B cell (primary cell): Measurements from ENCODE around the gene DDX20. TPM values are rescaled to one million over a fixed set of nuclear protein-coding genes. Genes with fewer than 3 reads are reported as not detected.
A peak's percentile ranks its signal among the peaks of the same experiment; 100 is the strongest.

Experiments used
- ATAC-seq: fragments of 200-7000 bp; cut with Tn5 transposase; one replicate; pipeline ENCODE4 v1.10.0; 2021; ENCODE audit warnings: low read depth, mild to moderate bottlenecking, moderate number of reproducible peaks, moderate library complexity
- CTCF ChIA-PET: fragments of 350-600 bp; sonication (Branson Sonifier 250); formaldehyde crosslinking; loops from one replicate; lab custom pipeline; 2021; ENCODE audit warnings: antibody characterized with exemption, inconsistent platforms; lab: Charles Lee
- POLR2A ChIA-PET: fragments of 350-600 bp; sonication (Branson Sonifier 250); formaldehyde crosslinking; loops from one replicate; lab custom pipeline; 2021; ENCODE audit warnings: antibody characterized with exemption; lab: Charles Lee
- DNase-seq: peaks from one replicate; pipeline ENCODE4 v3.0.0; 2013
- H2AFZ ChIP-seq: 2 replicates; pipeline ENCODE4 v1.6.1; 2012; ENCODE audit warnings: mild to moderate bottlenecking, low read depth, low read length; ENCODE audit not compliant: insufficient read depth, poor library complexity, severe bottlenecking
- H3K27ac ChIP-seq, 2 donors: 1 replicate in 1 of 2; 2 replicates in 1 of 2; pipeline ENCODE4 v1.5.1; 2012 to 2013; ENCODE audit warnings: low read length in 2 of 2, mild to moderate bottlenecking in 2 of 2, moderate library complexity in 1 of 2
- H3K27me3 ChIP-seq, 4 experiments: fragments of 200-600 bp in 1 of 4; sonication (generic) in 1 of 4; replicated peaks in 1 of 4; 1 replicate in 2 of 4; 2 replicates in 2 of 4; pipeline versions ENCODE4 v1.6.1 to v1.7.0; 2013 to 2016; ENCODE audit warnings: low read length in 3 of 4, mild to moderate bottlenecking in 2 of 4, mixed read lengths in 1 of 4, moderate library complexity in 1 of 4; ENCODE audit not compliant: insufficient read depth in 4 of 4, control insufficient read depth in 3 of 4; ENCODE audit errors: control extremely low read depth in 1 of 4
- H3K36me3 ChIP-seq, 2 experiments: replicated peaks in 1 of 2; 1 replicate in 1 of 2; 2 replicates in 1 of 2; pipeline versions ENCODE4 v1.6.1 to v1.7.1; 2013; ENCODE audit warnings: low read length in 1 of 2; ENCODE audit not compliant: insufficient read depth in 2 of 2, control insufficient read depth in 1 of 2; ENCODE audit errors: control extremely low read depth in 1 of 2, extremely low read depth in 1 of 2
- H3K4me1 ChIP-seq, 2 donors: fragments of 200-600 bp in 1 of 2; sonication (generic) in 1 of 2; 1 replicate in 1 of 2; 2 replicates in 1 of 2; pipeline versions ENCODE4 v1.5.1 to v1.6.1; 2013 to 2017; ENCODE audit warnings: low read length in 2 of 2; ENCODE audit not compliant: control insufficient read depth in 2 of 2, insufficient read depth in 2 of 2
- H3K4me2 ChIP-seq: replicated peaks from 2 replicates; pipeline ENCODE3; 2012; ENCODE audit warnings: mild to moderate bottlenecking, low read depth, low read length; ENCODE audit not compliant: poor library complexity, severe bottlenecking
- H3K4me3 ChIP-seq, 5 experiments: fragments of 200-600 bp in 1 of 5; sonication (generic) in 1 of 5; 1 replicate in 3 of 5; 2 replicates in 2 of 5; pipeline versions ENCODE4 v1.5.1 to v1.7.0; 2011 to 2016; ENCODE audit warnings: low read length in 4 of 5, mild to moderate bottlenecking in 4 of 5, low read depth in 2 of 5, control low read depth in 1 of 5, moderate library complexity in 1 of 5; ENCODE audit not compliant: insufficient read depth in 1 of 5; ENCODE audit errors: control extremely low read depth in 1 of 5, extremely low read depth in 1 of 5
- H3K79me2 ChIP-seq: fragments of 200-600 bp; sonication (generic); one replicate; pipeline ENCODE4 v1.6.0; 2016; ENCODE audit warnings: low read length; ENCODE audit not compliant: control insufficient read depth, insufficient read depth
- H3K9ac ChIP-seq: fragments of 200-600 bp; sonication (generic); 2 replicates; pipeline ENCODE4 v1.6.1; 2017; ENCODE audit warnings: mild to moderate bottlenecking, low read length, moderate library complexity
- H3K9me3 ChIP-seq, 3 donors: one replicate each; pipeline versions ENCODE4 v1.6.1 to v1.7.1; 2013; ENCODE audit warnings: low read length in 2 of 3; ENCODE audit not compliant: control insufficient read depth in 2 of 3, insufficient read depth in 1 of 3; ENCODE audit errors: control extremely low read depth in 1 of 3
- H4K20me1 ChIP-seq: 2 replicates; pipeline ENCODE4 v1.6.0; 2012; ENCODE audit warnings: mild to moderate bottlenecking, low read length; ENCODE audit not compliant: insufficient read depth, control insufficient read depth, poor library complexity, severe bottlenecking
- H3K27ac Mint-ChIP-seq: one replicate; pipeline ENCODE4 v1.8.0; 2021; ENCODE audit warnings: mixed read lengths
- H3K27me3 Mint-ChIP-seq: one replicate; pipeline ENCODE4 v1.8.0; 2021; ENCODE audit warnings: mixed read lengths
- H3K4me1 Mint-ChIP-seq: one replicate; pipeline ENCODE4 v1.8.0; 2021; ENCODE audit warnings: mixed read lengths
- H3K4me3 Mint-ChIP-seq: one replicate; pipeline ENCODE4 v1.8.0; 2021; ENCODE audit warnings: mixed read lengths
- H3K9me3 Mint-ChIP-seq: one replicate; pipeline ENCODE4 v1.8.0; 2022; ENCODE audit warnings: mixed read lengths; ENCODE audit not compliant: insufficient read depth
- CTCF ChIP-seq: fragments of 200-600 bp; IDR thresholded peaks from one replicate; pipeline ENCODE4 v1.8.0; 2022; ENCODE audit warnings: antibody characterized with exemption, mild to moderate bottlenecking
- EZH2 ChIP-seq: IDR thresholded peaks from 2 replicates; pipeline ENCODE4 v1.6.1; 2012; ENCODE audit warnings: borderline replicate concordance, low read depth, mild to moderate bottlenecking, moderate library complexity, low read length; ENCODE audit not compliant: insufficient read depth, poor library complexity, severe bottlenecking
- WGBS: methylation state at CpG from one replicate; pipeline ENCODE4 v1.1.5; 2013; ENCODE audit warnings: missing lambda C conversion rate; ENCODE audit not compliant: insufficient coverage; 5-methylcytosine and 5-hydroxymethylcytosine counted together
- intact Hi-C: fragments of 100-400 bp; cut with micrococcal nuclease; formaldehyde crosslinking; loops from one replicate; pipeline ENCODE4 v1.10.0; 2022
- polyA plus RNA-seq: library from polyadenylated mRNA; depleted of rRNA; stranded (reverse); fragments of >200 nt; gene quantifications from 2 replicates; pipeline ENCODE4 v1.2.3, GENCODE V29; 2012
- total RNA-seq, 2 donors: library from RNA; stranded (reverse); fragments of 120-200 nt in 1 of 2; gene quantifications; 1 replicate in 1 of 2; 2 replicates in 1 of 2; pipeline versions ENCODE4 v1.2.3 to v1.2.4, GENCODE V29; 2013 to 2022

Gene DDX20
- total and polyA plus RNA-seq, 2 donors (not counting 1 experiment from before 2014, with no cell fraction given), result 5.7 to 24.6 TPM

GRCh38 chr1:111737216-111738132 lies 18.2 kb upstream of the DDX20 start:
- Histone ChIP-seq H3K9me3 (no peaks in the 10 kb centered on the region), H3K4me3 (peak overlapping the region in 4 of 5 experiments; percentile 61 to 81 (median 74)), H3K36me3 (no peaks in the 10 kb centered on the region), H3K9ac (peak overlapping the region; percentile 69), H3K79me2 (no peaks in the 10 kb centered on the region), H3K4me2 (peak overlapping the region; percentile 96), H3K4me1 (peaks cover 15 to 30% of the 10 kb centered on the region in 2 donors), H3K27ac (no peak overlapping the region), H2AFZ (peak overlapping the region; percentile 89), H3K27me3 (peaks cover 0 to 39% (median 14%) of the 10 kb centered on the region in 4 experiments), H4K20me1 (no peaks in the 10 kb centered on the region)
- peak; percentile 25 for DNase-seq
- intact Hi-C loops, result loop anchor here (2.0 kb wide), 1 partner anchor 229 kb away; no protein-coding TSS in a partner anchor
- TF ChIP-seq EZH2, result no peak
- TF ChIP-seq CTCF, result no peak
- H3K9me3 Mint-ChIP-seq, result no peaks in the 10 kb centered on the region
- WGBS, result 59% methylated on average over 4 of the region's 8 CpGs
- peak overlapping the region; percentile 97 for H3K4me3 Mint-ChIP-seq
- peaks cover 25% of the 10 kb centered on the region for H3K4me1 Mint-ChIP-seq
- ChIA-PET POLR2A (interaction anchor here (2.7 kb wide), 1 partner anchor 18 kb away, joined by 18 read pairs; the partner anchor contains the start of gene DDX20), CTCF (interaction anchor here (1.1 to 5.0 kb wide), 8 partner anchors 10 to 31 kb away, joined by 3 to 66 read pairs (median 8); no protein-coding TSS in a partner anchor)
- peak overlapping the region; percentile 62 for H3K27ac Mint-ChIP-seq
- peaks cover 6% of the 10 kb centered on the region for H3K27me3 Mint-ChIP-seq
- no peak for ATAC-seq
